Epithelial cell of esophagus (primary cell): ENCODE results near the gene ALLC.
"Not testable (repeated sequence)": the region's sequence is repeated elsewhere in the genome, so short reads cannot be mapped to it uniquely, and the experiment has no call there.

Experiments
- DNase-seq: peaks from one replicate; pipeline ENCODE4 v3.0.0; 2010; ENCODE audit warnings: low read depth
- H3K4me3 ChIP-seq: 2 replicates; pipeline ENCODE4 v1.5.1; 2011; ENCODE audit warnings: mild to moderate bottlenecking, low read length, control low read depth
- CTCF ChIP-seq: IDR thresholded peaks from 2 replicates; pipeline ENCODE4 v1.5.1; 2011; ENCODE audit warnings: low read depth, mild to moderate bottlenecking, low read length, control low read depth, inconsistent platforms; ENCODE audit not compliant: insufficient read depth; ENCODE audit errors: missing control alignments

The ALLC gene

GRCh38 chr2:3657881-3658280 lies at the start of gene ALLC:
ALLC (plus strand) TSS chr2:3658200; CDS start chr2:3671158, 12,958 bp downstream.
- H3K4me3 ChIP-seq: no peak within 1 kb of the TSS
- DNase-seq: no peak
- no peak for TF ChIP-seq CTCF

GRCh38 chr2:3608373-3609278 lies 49.4 kb upstream of the ALLC start:
- no peak for DNase-seq
- H3K4me3 ChIP-seq: no peak overlapping the region
- no peak for TF ChIP-seq CTCF

- H3K4me3 ChIP-seq, DNase-seq: not testable (repeated sequence)
These were observed 48.7 kb upstream of the ALLC start for GRCh38 chr2:3609279-3609673.

GRCh38 chr2:3610415-3610814 lies 47.6 kb upstream of the ALLC start:
- no peak for TF ChIP-seq CTCF
- no peak overlapping the region for H3K4me3 ChIP-seq
- no peak for DNase-seq

- no peak for DNase-seq
- no peak overlapping the region for H3K4me3 ChIP-seq
- no peak for TF ChIP-seq CTCF
These were observed 47.0 kb upstream of the ALLC start for GRCh38 chr2:3610881-3611505.

GRCh38 chr2:3611589-3611988 lies 46.4 kb upstream of the ALLC start:
- no peak for DNase-seq
- TF ChIP-seq CTCF: no peak
- no peak overlapping the region for H3K4me3 ChIP-seq

- DNase-seq: no peak
- H3K4me3 ChIP-seq: no peak overlapping the region
- TF ChIP-seq CTCF: no peak
These were observed 45.1 kb upstream of the ALLC start for GRCh38 chr2:3612639-3613523.
